IMR-90 (cell line): ENCODE data around the gene SUN1. TPM values are rescaled to one million over a fixed set of nuclear protein-coding genes. Genes with fewer than 3 reads are reported as not detected.

Experiments
- ATAC-seq: fragments of 200-7000 bp; cut with Tn5 transposase; 2 replicates; pipeline ENCODE4 v1.9.1; 2020; ENCODE audit warnings: low read depth, mild to moderate bottlenecking, moderate library complexity
- BruUV-seq: library from RNA; stranded (reverse); fragments of 400-500 nt; replicated peaks from 2 replicates; lab custom pipeline; 2021; lab: Mats Ljungman, UMichigan
- CTCF ChIA-PET: fragments of 300-600 bp; formaldehyde crosslinking; extraction: SDS; loops from one replicate; lab custom pipeline; 2021; ENCODE audit warnings: antibody characterized with exemption; lab: Yijun Ruan, JAX
- POLR2A ChIA-PET: fragments of 300-600 bp; sonication (Branson Sonifier 250); formaldehyde crosslinking; loops from one replicate; lab custom pipeline; 2022; ENCODE audit warnings: antibody characterized with exemption; ENCODE audit not compliant: unreplicated experiment; lab: Charles Lee
- DNase-seq: peaks from one replicate; pipeline ENCODE4 v3.0.0; 2013
- H2AFZ ChIP-seq: replicated peaks from 2 replicates; pipeline ENCODE3; 2013; ENCODE audit warnings: low read length, mild to moderate bottlenecking; ENCODE audit not compliant: poor library complexity
- H2AK5ac ChIP-seq: 2 replicates; pipeline ENCODE4 v1.6.1; 2013; ENCODE audit warnings: low read depth, low read length, inconsistent platforms
- H2AK9ac ChIP-seq: replicated peaks from 2 replicates; pipeline ENCODE3; 2013; ENCODE audit warnings: mild to moderate bottlenecking, low read depth, low read length, moderate library complexity; ENCODE audit not compliant: poor library complexity
- H2BK120ac ChIP-seq: 2 replicates; pipeline ENCODE4 v1.6.1; 2013; ENCODE audit warnings: low read depth, low read length, inconsistent platforms
- H2BK15ac ChIP-seq: 3 replicates; pipeline ENCODE4 v1.6.1; 2013; ENCODE audit warnings: low read depth, low read length, inconsistent platforms
- H2BK20ac ChIP-seq: 2 replicates; pipeline ENCODE4 v1.6.1; 2013; ENCODE audit warnings: low read depth, mild to moderate bottlenecking, inconsistent platforms, low read length, moderate library complexity
- H2BK5ac ChIP-seq: 2 replicates; pipeline ENCODE4 v1.6.1; 2013; ENCODE audit warnings: mild to moderate bottlenecking, low read depth, low read length, inconsistent platforms; ENCODE audit not compliant: poor library complexity, severe bottlenecking
- H3K14ac ChIP-seq: replicated peaks from 2 replicates; pipeline ENCODE4 v1.6.1; 2013; ENCODE audit warnings: low read depth, low read length, inconsistent platforms
- H3K18ac ChIP-seq: 2 replicates; pipeline ENCODE4 v1.6.1; 2013; ENCODE audit warnings: low read depth, low read length, control low read depth
- H3K23ac ChIP-seq: 2 replicates; pipeline ENCODE4 v1.6.1; 2013; ENCODE audit warnings: low read depth, low read length, inconsistent platforms
- H3K27ac ChIP-seq: 2 replicates; pipeline ENCODE4 v1.5.1; 2013; ENCODE audit warnings: mild to moderate bottlenecking, control low read depth, low read length; ENCODE audit not compliant: insufficient read depth
- H3K27me3 ChIP-seq: 2 replicates; pipeline ENCODE4 v1.6.1; 2013; ENCODE audit warnings: low read length; ENCODE audit not compliant: control insufficient read depth, insufficient read depth
- H3K36me3 ChIP-seq: 2 replicates; pipeline ENCODE4 v1.6.1; 2013; ENCODE audit warnings: low read length, mixed read lengths; ENCODE audit not compliant: control insufficient read depth, insufficient read depth
- H3K4ac ChIP-seq: 2 replicates; pipeline ENCODE4 v1.6.1; 2013; ENCODE audit warnings: low read depth, low read length, inconsistent platforms
- H3K4me1 ChIP-seq: 2 replicates; pipeline ENCODE4 v1.6.1; 2013; ENCODE audit warnings: low read length, mixed read lengths; ENCODE audit not compliant: control insufficient read depth, insufficient read depth
- H3K4me2 ChIP-seq: 2 replicates; pipeline ENCODE4 v1.6.1; 2013; ENCODE audit warnings: low read depth, mild to moderate bottlenecking, control low read depth, low read length, moderate library complexity
- H3K4me3 ChIP-seq: 2 replicates; pipeline ENCODE4 v1.5.1; 2013; ENCODE audit warnings: low read depth, mild to moderate bottlenecking, control low read depth, low read length, moderate library complexity; ENCODE audit not compliant: insufficient read depth
- H3K56ac ChIP-seq: 2 replicates; pipeline ENCODE4 v1.6.1; 2013; ENCODE audit warnings: low read length, inconsistent platforms; ENCODE audit not compliant: insufficient read depth; ENCODE audit errors: extremely low read depth
- H3K79me1 ChIP-seq, 2 experiments: 2 replicates each; pipeline ENCODE4 v1.6.1; 2013; ENCODE audit warnings: low read length in 2 of 2, inconsistent platforms in 1 of 2, low read depth in 1 of 2
- H3K9ac ChIP-seq: 2 replicates; pipeline ENCODE4 v1.6.1; 2013; ENCODE audit warnings: low read depth, low read length, control low read depth
- H3K9me1 ChIP-seq: 2 replicates; pipeline ENCODE4 v1.6.1; 2013; ENCODE audit warnings: low read length, inconsistent platforms; ENCODE audit not compliant: insufficient read depth
- H3K9me3 ChIP-seq: 2 replicates; pipeline ENCODE4 v1.6.1; 2013; ENCODE audit warnings: low read length; ENCODE audit not compliant: control insufficient read depth, insufficient read depth
- H4K20me1 ChIP-seq: 2 replicates; pipeline ENCODE4 v1.6.1; 2013; ENCODE audit warnings: low read length, inconsistent platforms; ENCODE audit not compliant: insufficient read depth
- H4K5ac ChIP-seq: 2 replicates; pipeline ENCODE4 v1.6.1; 2013; ENCODE audit warnings: mild to moderate bottlenecking, low read depth, low read length, control low read depth
- H4K8ac ChIP-seq, 2 experiments: 2 replicates each; pipeline ENCODE4 v1.6.1; 2013; ENCODE audit warnings: low read depth in 2 of 2, low read length in 2 of 2, control low read depth in 1 of 2, inconsistent platforms in 1 of 2
- H4K91ac ChIP-seq: 2 replicates; pipeline ENCODE4 v1.6.1; 2013; ENCODE audit warnings: low read depth, low read length, inconsistent platforms; ENCODE audit not compliant: insufficient read depth
- BHLHE40 ChIP-seq: fragments of 150-350 bp; IDR thresholded peaks from 2 replicates; pipeline ENCODE4 v1.6.1; 2016; ENCODE audit warnings: mild to moderate bottlenecking, low read depth, low read length
- CEBPB ChIP-seq: IDR thresholded peaks from 2 replicates; pipeline ENCODE4 v1.6.1; 2012; ENCODE audit warnings: low read depth, low read length, improper control_type of control experiment
- CHD1 ChIP-seq: IDR thresholded peaks from 2 replicates; pipeline ENCODE4 v1.6.1; 2012; ENCODE audit warnings: low read depth, low read length, improper control_type of control experiment
- FOS ChIP-seq: fragments of 150-350 bp; IDR thresholded peaks from 2 replicates; pipeline ENCODE4 v1.6.1; 2016; ENCODE audit warnings: low read depth, low read length
- MAFK ChIP-seq: IDR thresholded peaks from 2 replicates; pipeline ENCODE4 v1.6.1; 2012; ENCODE audit warnings: low read depth, low read length, improper control_type of control experiment
- MAZ ChIP-seq: IDR thresholded peaks from 2 replicates; pipeline ENCODE4 v1.6.1; 2012; ENCODE audit warnings: low read depth, mild to moderate bottlenecking, low read length, improper control_type of control experiment, moderate library complexity, borderline replicate concordance
- MXI1 ChIP-seq: IDR thresholded peaks from 2 replicates; pipeline ENCODE4 v1.6.1; 2012; ENCODE audit warnings: low read depth, mild to moderate bottlenecking, low read length, moderate library complexity, borderline replicate concordance
- NFE2L2 ChIP-seq: fragments of 150-350 bp; IDR thresholded peaks from 2 replicates; pipeline ENCODE4 v1.6.1; 2016; ENCODE audit warnings: low read depth, mild to moderate bottlenecking, low read length
- POLR2A ChIP-seq: IDR thresholded peaks from 2 replicates; pipeline ENCODE4 v1.6.1; 2012; ENCODE audit warnings: mild to moderate bottlenecking, low read depth, low read length
- RAD21 ChIP-seq: IDR thresholded peaks from 2 replicates; pipeline ENCODE4 v1.6.1; 2012; ENCODE audit warnings: low read length, improper control_type of control experiment
- RCOR1 ChIP-seq: IDR thresholded peaks from 2 replicates; pipeline ENCODE4 v1.6.1; 2012; ENCODE audit warnings: mild to moderate bottlenecking, low read length, improper control_type of control experiment; ENCODE audit not compliant: insufficient replicate concordance
- RFX5 ChIP-seq: IDR thresholded peaks from 2 replicates; pipeline ENCODE4 v1.8.0; 2012; ENCODE audit warnings: low read depth, mild to moderate bottlenecking, low read length, moderate library complexity
- SMC3 ChIP-seq: fragments of 150-350 bp; IDR thresholded peaks from 2 replicates; pipeline ENCODE4 v1.6.1; 2016; ENCODE audit warnings: low read depth, mild to moderate bottlenecking, antibody characterized with exemption, low read length, moderate library complexity
- WGBS, 2 experiments: methylation state at CpG; one replicate each; pipeline versions ENCODE4 v1.1.5 to v1.1.7; 2013; ENCODE audit warnings: missing lambda C conversion rate in 2 of 2; ENCODE audit not compliant: insufficient read length in 1 of 2; ENCODE audit errors: extremely low coverage in 2 of 2; 5-methylcytosine and 5-hydroxymethylcytosine counted together
- dilution Hi-C: fragments of 300-500 bp; cut with HindIII; formaldehyde crosslinking; loops from one replicate; pipeline ENCODE4 v1.14.3; 2018; ENCODE audit warnings: low sequenced_read_pairs; ENCODE audit not compliant: unreplicated experiment
- in situ Hi-C: fragments of 300-500 bp; cut with MboI; formaldehyde crosslinking; loops from 3 replicates; pipeline ENCODE4 v1.14.3; 2019; ENCODE audit warnings: low sequenced_read_pairs, inconsistent platforms, mixed read lengths
- intact Hi-C: fragments of 100-400 bp; cut with micrococcal nuclease; formaldehyde crosslinking; loops from 2 replicates; pipeline ENCODE4 v1.10.0; 2022
- polyA plus RNA-seq, 3 experiments: library from polyadenylated mRNA; depleted of rRNA; stranded (reverse); fragments of >200 nt; gene quantifications; 2 replicates each; pipeline ENCODE4 v1.2.3, GENCODE V29; 2012; ENCODE audit warnings: low replicate concordance in 1 of 3
- total RNA-seq: library from RNA; depleted of rRNA; stranded (reverse); fragments of >200 nt; gene quantifications from 2 replicates; pipeline ENCODE4 v1.2.3, GENCODE V29; 2012
- TF ChIP-seq, protein P1 (sequence below): conservative IDR thresholded peaks from 2 replicates; pipeline ENCODE4 v1.5.1; 2012; ENCODE audit warnings: mild to moderate bottlenecking, low read depth, low read length, improper control_type of control experiment
- TF ChIP-seq, protein P2 (sequence below): fragments of 150-350 bp; IDR thresholded peaks from 2 replicates; pipeline ENCODE4 v1.6.1; 2017; ENCODE audit warnings: mild to moderate bottlenecking, antibody characterized with exemption, low read length, low read depth

The SUN1 gene
- total and polyA plus RNA-seq, 2 of the 4 experiments (the other 2 are of a cell fraction) = 113 to 239 TPM

DNA sequence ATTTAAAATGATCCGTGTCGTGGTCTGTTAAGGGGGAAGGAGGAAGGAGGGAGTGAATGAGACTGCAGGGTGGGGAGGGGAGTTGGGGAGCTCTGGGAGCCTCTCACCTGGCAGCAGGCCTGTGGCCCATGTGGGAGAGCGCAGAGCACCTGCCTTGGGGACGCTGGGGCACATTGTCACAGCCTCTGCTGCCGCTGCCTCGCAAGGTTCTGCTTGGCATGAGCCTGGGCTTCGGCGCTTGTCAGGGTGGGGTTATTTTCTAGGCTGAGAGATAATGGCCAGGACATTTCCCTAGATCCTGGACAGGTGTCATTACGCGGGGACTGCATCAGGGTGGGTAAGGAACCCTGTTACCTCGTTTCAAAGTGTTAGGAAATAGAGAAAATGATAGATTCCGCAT lies 2.2 kb upstream of the SUN1 start:
- POLR2A ChIA-PET = no interaction called here
- peak overlapping the region; percentile 4; the same call in 1 of the 2 replicates for H2AK5ac ChIP-seq
- H4K20me1 ChIP-seq = peaks cover 42% of the 10 kb centered on the region

More for the DNA sequence above, 2.2 kb upstream of the SUN1 start:
- no peaks in the 10 kb centered on the region for H3K27me3 ChIP-seq
- peaks cover 22% of the 10 kb centered on the region for H3K9me1 ChIP-seq
- H4K5ac ChIP-seq = no peak overlapping the region
- no peak for ATAC-seq
- intact Hi-C loops = no loop called here
- no peak overlapping the region for H4K8ac ChIP-seq
- CTCF ChIA-PET = no interaction called here
- no peak overlapping the region for H2AFZ ChIP-seq
- no peak overlapping the region for H3K56ac ChIP-seq
- H2AK9ac ChIP-seq = no peak overlapping the region
- H3K4ac ChIP-seq = 0 out of 2 replicates have a peak overlapping the region, but pooled peaks have one; percentile 31
- TF ChIP-seq NFE2L2 = no peak
- TF ChIP-seq CEBPB = no peak
- no peak for TF ChIP-seq MAFK
- TF ChIP-seq, protein P1, sequence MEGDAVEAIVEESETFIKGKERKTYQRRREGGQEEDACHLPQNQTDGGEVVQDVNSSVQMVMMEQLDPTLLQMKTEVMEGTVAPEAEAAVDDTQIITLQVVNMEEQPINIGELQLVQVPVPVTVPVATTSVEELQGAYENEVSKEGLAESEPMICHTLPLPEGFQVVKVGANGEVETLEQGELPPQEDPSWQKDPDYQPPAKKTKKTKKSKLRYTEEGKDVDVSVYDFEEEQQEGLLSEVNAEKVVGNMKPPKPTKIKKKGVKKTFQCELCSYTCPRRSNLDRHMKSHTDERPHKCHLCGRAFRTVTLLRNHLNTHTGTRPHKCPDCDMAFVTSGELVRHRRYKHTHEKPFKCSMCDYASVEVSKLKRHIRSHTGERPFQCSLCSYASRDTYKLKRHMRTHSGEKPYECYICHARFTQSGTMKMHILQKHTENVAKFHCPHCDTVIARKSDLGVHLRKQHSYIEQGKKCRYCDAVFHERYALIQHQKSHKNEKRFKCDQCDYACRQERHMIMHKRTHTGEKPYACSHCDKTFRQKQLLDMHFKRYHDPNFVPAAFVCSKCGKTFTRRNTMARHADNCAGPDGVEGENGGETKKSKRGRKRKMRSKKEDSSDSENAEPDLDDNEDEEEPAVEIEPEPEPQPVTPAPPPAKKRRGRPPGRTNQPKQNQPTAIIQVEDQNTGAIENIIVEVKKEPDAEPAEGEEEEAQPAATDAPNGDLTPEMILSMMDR = no peak
- no peak for TF ChIP-seq SMC3
- TF ChIP-seq MAZ = no peak
- TF ChIP-seq, protein P2, sequence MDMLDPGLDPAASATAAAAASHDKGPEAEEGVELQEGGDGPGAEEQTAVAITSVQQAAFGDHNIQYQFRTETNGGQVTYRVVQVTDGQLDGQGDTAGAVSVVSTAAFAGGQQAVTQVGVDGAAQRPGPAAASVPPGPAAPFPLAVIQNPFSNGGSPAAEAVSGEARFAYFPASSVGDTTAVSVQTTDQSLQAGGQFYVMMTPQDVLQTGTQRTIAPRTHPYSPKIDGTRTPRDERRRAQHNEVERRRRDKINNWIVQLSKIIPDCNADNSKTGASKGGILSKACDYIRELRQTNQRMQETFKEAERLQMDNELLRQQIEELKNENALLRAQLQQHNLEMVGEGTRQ = no peak
- no peak for TF ChIP-seq POLR2A
- TF ChIP-seq RCOR1 = no peak
- TF ChIP-seq RFX5 = no peak
- no peak for TF ChIP-seq RAD21
- no peak for TF ChIP-seq BHLHE40
- no peak for TF ChIP-seq FOS
- no peak for TF ChIP-seq CHD1
- no peak for TF ChIP-seq MXI1
- no peak overlapping the region for H3K4me2 ChIP-seq
- H3K14ac ChIP-seq = no peak overlapping the region
- no peak overlapping the region for H2BK20ac ChIP-seq
- dilution Hi-C loops = no loop called here
- no peak overlapping the region for H2BK120ac ChIP-seq
- no peak overlapping the region for H3K23ac ChIP-seq
- no peak overlapping the region for H3K9ac ChIP-seq
- H3K79me1 ChIP-seq = peaks cover 19 to 66% of the 10 kb centered on the region in 2 experiments
- DNase-seq = no peak
- peak overlapping the region; percentile 18; the same call in 1 of the 2 replicates for H4K91ac ChIP-seq
- H3K27ac ChIP-seq = no peak overlapping the region
- H3K4me1 ChIP-seq = peaks cover 30% of the 10 kb centered on the region
- H3K18ac ChIP-seq = no peak overlapping the region; the same call in 1 of the 2 replicates
- no peaks in the 10 kb centered on the region; the same call in 1 of the 2 replicates for H3K36me3 ChIP-seq
- no peak overlapping the region; the same call in 2 of the 3 replicates for H2BK15ac ChIP-seq
- BruUV-seq = no TSS peak
- H3K4me3 ChIP-seq = no peak overlapping the region
- 77% methylated on average over 5 of the region's 12 CpGs; no CpG with 5 or more reads in 1 of the 2 experiments for WGBS, 2 experiments
- H3K9me3 ChIP-seq = no peaks in the 10 kb centered on the region
- peak overlapping the region; percentile 5 for H2BK5ac ChIP-seq
- in situ Hi-C loops = no loop called here
